Skeletal muscle tissue (tissue), 4 donors: ENCODE results near the gene MFSD6. TPM values are rescaled to one million over a fixed set of nuclear protein-coding genes. Genes with fewer than 3 reads are reported as not detected.

Source experiments
- H3K27ac ChIP-seq: one replicate; pipeline ENCODE4 v1.7.0; 2013; ENCODE audit warnings: mild to moderate bottlenecking, low read depth, low read length, inconsistent platforms
- H3K27me3 ChIP-seq, 3 donors: one replicate each; pipeline ENCODE4 v1.7.0; 2013; ENCODE audit warnings: low read length in 3 of 3; ENCODE audit not compliant: control insufficient read depth in 3 of 3, insufficient read depth in 3 of 3
- H3K36me3 ChIP-seq, 3 donors: one replicate each; pipeline ENCODE4 v1.7.0; 2013; ENCODE audit warnings: low read length in 3 of 3; ENCODE audit not compliant: control insufficient read depth in 3 of 3, insufficient read depth in 3 of 3
- H3K4me1 ChIP-seq, 3 donors: one replicate each; pipeline ENCODE4 v1.7.0; 2013; ENCODE audit warnings: low read length in 3 of 3, mild to moderate bottlenecking in 3 of 3; ENCODE audit not compliant: control insufficient read depth in 3 of 3, insufficient read depth in 3 of 3
- H3K4me3 ChIP-seq, 3 donors: one replicate each; pipeline ENCODE4 v1.7.0; 2013; ENCODE audit warnings: low read length in 3 of 3
- H3K9ac ChIP-seq, 3 donors: one replicate each; pipeline ENCODE4 v1.7.0; 2013; ENCODE audit warnings: low read length in 3 of 3, mild to moderate bottlenecking in 3 of 3, moderate library complexity in 2 of 3, low read depth in 1 of 3
- H3K9me3 ChIP-seq, 3 donors: one replicate each; pipeline ENCODE4 v1.7.0; 2013; ENCODE audit warnings: low read length in 3 of 3; ENCODE audit not compliant: control insufficient read depth in 3 of 3
- total RNA-seq: library from RNA; depleted of rRNA; stranded (reverse); fragments of >200 nt; gene quantifications from one replicate; pipeline ENCODE4 v1.2.3, GENCODE V29; 2014
- donor health status: Osteomylitis.

Gene MFSD6
- total RNA-seq, 1 donor from 2014 or later = 8.4 TPM

DNA sequence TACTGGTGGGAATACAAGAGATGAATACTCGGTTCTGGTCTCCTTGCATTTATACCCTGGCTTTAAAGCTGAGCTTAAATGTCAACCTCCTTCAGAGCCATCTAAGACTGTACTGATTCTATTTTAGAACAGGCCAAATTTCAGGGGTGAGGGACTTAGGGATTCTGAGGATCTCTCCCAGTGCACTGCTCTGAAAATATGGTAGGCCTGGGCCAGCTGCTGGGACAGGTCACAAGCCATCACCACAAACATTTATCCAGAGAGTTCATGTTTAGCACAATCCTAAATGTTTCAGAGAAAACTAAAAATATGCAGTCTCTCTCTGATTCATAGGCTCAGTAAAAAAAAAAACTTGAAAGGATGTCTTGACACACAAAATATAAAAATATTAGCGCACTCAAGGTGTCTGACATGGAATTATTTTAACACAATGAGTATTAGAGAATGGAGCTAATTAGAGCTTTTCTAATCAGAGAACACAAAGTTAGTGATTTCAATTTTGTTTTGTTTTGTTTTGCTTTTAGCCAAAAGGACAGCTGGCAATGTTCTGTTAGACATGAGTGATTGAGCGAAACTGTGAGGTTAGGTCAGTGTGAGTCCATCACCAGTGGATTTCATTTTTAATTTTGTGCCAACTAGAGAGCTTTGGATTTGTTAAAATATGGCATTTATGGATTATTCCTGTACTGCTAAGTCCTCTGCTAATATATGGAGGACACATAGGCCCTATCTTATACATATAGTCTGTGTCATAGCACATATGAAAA lies 38.8 kb downstream of the MFSD6 start:
- Histone ChIP-seq H3K4me3 (no peak overlapping the region), H3K27me3 (no peaks in the 10 kb centered on the region), H3K36me3 (no peaks in the 10 kb centered on the region), H3K27ac (peak overlapping the region; percentile 26), H3K9me3 (no peaks in the 10 kb centered on the region), H3K4me1 (peaks cover 0 to 3% (median 0%) of the 10 kb centered on the region in 3 donors), H3K9ac (no peak overlapping the region)

GRCh38 chr2:190447766-190448165 lies 39.6 kb downstream of the MFSD6 start:
- Histone ChIP-seq H3K27me3 (no peaks in the 10 kb centered on the region), H3K4me1 (peaks cover 0 to 3% (median 0%) of the 10 kb centered on the region in 3 donors), H3K4me3 (no peak overlapping the region), H3K9me3 (no peaks in the 10 kb centered on the region), H3K36me3 (no peaks in the 10 kb centered on the region), H3K9ac (no peak overlapping the region), H3K27ac (no peak overlapping the region)

GRCh38 chr2:190449925-190450324 lies 41.8 kb downstream of the MFSD6 start:
- no peak overlapping the region for H3K9ac ChIP-seq
- H3K9me3 ChIP-seq = no peaks in the 10 kb centered on the region
- H3K27ac ChIP-seq = no peak overlapping the region
- no peak overlapping the region for H3K4me3 ChIP-seq
- H3K27me3 ChIP-seq = no peaks in the 10 kb centered on the region
- H3K36me3 ChIP-seq = no peaks in the 10 kb centered on the region
- H3K4me1 ChIP-seq = peaks cover 0 to 3% (median 0%) of the 10 kb centered on the region in 3 donors

DNA sequence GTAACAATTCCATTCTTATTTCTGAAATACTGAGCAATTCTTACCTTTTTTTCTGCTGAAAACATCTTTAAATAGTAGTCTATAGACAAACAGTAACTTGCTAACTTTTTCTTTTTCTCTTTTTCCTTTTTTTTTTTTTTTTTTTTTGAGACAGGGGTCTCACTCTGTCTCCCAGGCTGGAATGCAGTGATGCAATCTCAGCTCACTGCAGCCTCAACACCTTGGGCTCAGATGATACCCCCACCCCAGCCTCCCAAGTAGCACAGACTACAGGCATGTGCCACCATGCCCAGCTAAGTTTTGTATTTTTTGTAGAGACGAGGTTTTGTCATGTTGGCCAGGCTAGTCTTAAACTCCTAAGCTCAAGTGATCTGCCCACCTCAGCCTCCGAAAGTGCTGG lies 42.2 kb downstream of the MFSD6 start:
- Histone ChIP-seq H3K4me3 (no peak overlapping the region), H3K9me3 (no peaks in the 10 kb centered on the region), H3K9ac (no peak overlapping the region), H3K36me3 (no peaks in the 10 kb centered on the region), H3K27me3 (no peaks in the 10 kb centered on the region), H3K4me1 (peaks cover 0 to 3% (median 0%) of the 10 kb centered on the region in 3 donors), H3K27ac (no peak overlapping the region)

- Histone ChIP-seq H3K27ac (no peak overlapping the region), H3K4me3 (no peak overlapping the region), H3K9ac (no peak overlapping the region)
Measured at GRCh38 chr2:190451561-190452176, 43.5 kb downstream of the MFSD6 start.

DNA sequence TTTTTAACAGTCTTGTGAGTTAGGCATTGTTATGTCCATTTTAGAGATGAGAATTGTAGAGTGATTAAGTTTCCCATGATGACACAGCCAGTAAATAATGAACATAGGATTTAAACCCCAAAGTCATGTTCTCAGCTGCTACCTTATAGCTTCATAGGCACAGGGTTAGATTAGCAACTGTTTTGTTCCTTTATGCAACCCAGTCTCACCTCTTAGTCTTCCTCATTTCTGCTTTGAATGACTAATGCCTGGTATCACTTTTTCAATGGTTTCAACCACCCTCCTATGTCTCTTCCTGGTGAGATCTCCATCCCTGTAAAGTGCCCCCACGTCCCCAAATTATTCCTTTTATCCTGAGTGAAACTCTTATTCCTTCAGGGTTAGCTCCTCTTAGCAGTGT lies 44.3 kb downstream of the MFSD6 start:
- Histone ChIP-seq H3K4me1 (no peaks in the 10 kb centered on the region), H3K36me3 (no peaks in the 10 kb centered on the region), H3K27ac (no peak overlapping the region), H3K9me3 (no peaks in the 10 kb centered on the region), H3K27me3 (no peaks in the 10 kb centered on the region), H3K9ac (no peak overlapping the region), H3K4me3 (no peak overlapping the region)

More at GRCh38 chr2:190451561-190452176, 43.5 kb downstream of the MFSD6 start:
- Histone ChIP-seq H3K36me3 (no peaks in the 10 kb centered on the region), H3K9me3 (no peaks in the 10 kb centered on the region), H3K4me1 (peaks cover 0 to under 1% (median 0%) of the 10 kb centered on the region in 3 donors), H3K27me3 (no peaks in the 10 kb centered on the region)

DNA sequence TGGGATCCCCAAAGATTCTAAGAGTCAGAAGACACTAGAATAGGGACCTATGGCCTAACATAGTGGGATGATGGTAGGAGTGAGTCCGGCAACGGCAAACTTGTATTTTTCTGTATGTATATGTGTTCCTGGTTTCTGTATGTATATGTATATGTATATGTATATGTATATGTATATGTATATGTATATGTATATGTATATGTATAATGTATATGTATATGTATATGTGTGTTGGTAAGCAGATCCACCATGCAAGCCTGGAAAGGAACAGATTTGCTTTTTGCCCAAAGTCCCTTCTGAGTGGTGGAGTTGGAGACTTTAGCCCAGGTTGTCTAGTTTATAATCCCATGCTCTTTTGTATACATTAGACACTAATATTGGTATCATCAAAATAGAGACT lies 46.6 kb downstream of the MFSD6 start:
- H3K9me3 ChIP-seq = no peaks in the 10 kb centered on the region

GRCh38 chr2:190455358-190456095 lies 47.4 kb downstream of the MFSD6 start:
- H3K27ac ChIP-seq = no peak overlapping the region
- no peaks in the 10 kb centered on the region for H3K4me1 ChIP-seq
- no peaks in the 10 kb centered on the region for H3K9me3 ChIP-seq
- no peak overlapping the region for H3K4me3 ChIP-seq
- no peaks in the 10 kb centered on the region for H3K36me3 ChIP-seq
- no peak overlapping the region for H3K9ac ChIP-seq
- no peaks in the 10 kb centered on the region for H3K27me3 ChIP-seq

More for the DNA sequence above, 46.6 kb downstream of the MFSD6 start:
- H3K27ac ChIP-seq = no peak overlapping the region
- no peak overlapping the region for H3K9ac ChIP-seq
- no peaks in the 10 kb centered on the region for H3K4me1 ChIP-seq
- no peaks in the 10 kb centered on the region for H3K27me3 ChIP-seq
- no peak overlapping the region for H3K4me3 ChIP-seq
- H3K36me3 ChIP-seq = no peaks in the 10 kb centered on the region

- no peak overlapping the region for H3K27ac ChIP-seq
- no peaks in the 10 kb centered on the region for H3K36me3 ChIP-seq
- H3K27me3 ChIP-seq = no peaks in the 10 kb centered on the region
- no peak overlapping the region for H3K4me3 ChIP-seq
- no peak overlapping the region for H3K9ac ChIP-seq
- no peaks in the 10 kb centered on the region for H3K4me1 ChIP-seq
- H3K9me3 ChIP-seq = no peaks in the 10 kb centered on the region
Measured at GRCh38 chr2:190456833-190457232, 48.7 kb downstream of the MFSD6 start.

- Histone ChIP-seq H3K4me3 (no peak overlapping the region), H3K36me3 (no peaks in the 10 kb centered on the region), H3K4me1 (no peaks in the 10 kb centered on the region), H3K27me3 (no peaks in the 10 kb centered on the region), H3K27ac (no peak overlapping the region), H3K9me3 (no peaks in the 10 kb centered on the region), H3K9ac (no peak overlapping the region)
Measured at GRCh38 chr2:190457256-190457655, 49.1 kb downstream of the MFSD6 start.
